Activated T-helper 17 cell treated with anti-CD3 and anti-CD28 coated beads, Interleukin-2, amount 50 U/mL, for 72 hours (primary cell): ENCODE results near the gene DIS3L. TPM values are rescaled to one million over a fixed set of nuclear protein-coding genes. Genes with fewer than 3 reads are reported as not detected.
"Not testable (repeated sequence)": the region's sequence is repeated elsewhere in the genome, so short reads cannot be mapped to it uniquely, and the experiment has no call there.

Source experiments
- ATAC-seq: fragments of 150-1000 bp; cut with Tn5 transposase; replicated peaks from 2 replicates; pipeline ENCODE4 v1.10.0; 2021; ENCODE audit warnings: mild to moderate bottlenecking, moderate library complexity
- H3K27ac Mint-ChIP-seq: one replicate; pipeline ENCODE4 v1.8.0; 2022; ENCODE audit warnings: mixed read lengths
- H3K27me3 Mint-ChIP-seq: one replicate; pipeline ENCODE4 v1.8.0; 2022; ENCODE audit warnings: mixed read lengths
- H3K36me3 Mint-ChIP-seq: one replicate; pipeline ENCODE4 v1.8.0; 2022; ENCODE audit warnings: low read depth, mild to moderate bottlenecking, mixed read lengths
- H3K4me1 Mint-ChIP-seq: one replicate; pipeline ENCODE4 v1.8.0; 2022; ENCODE audit warnings: mixed read lengths
- H3K4me3 Mint-ChIP-seq: one replicate; pipeline ENCODE4 v1.8.0; 2022; ENCODE audit warnings: mild to moderate bottlenecking, mixed read lengths
- H3K9me3 Mint-ChIP-seq: one replicate; pipeline ENCODE4 v1.8.0; 2022; ENCODE audit warnings: mixed read lengths
- total RNA-seq, 2 donors: library from RNA; stranded (reverse); gene quantifications; one replicate each; pipeline ENCODE4 v1.2.3, GENCODE V29; 2022

Gene DIS3L
- total RNA-seq, 2 donors from 2014 or later = 14.6 to 34.4 TPM

GRCh38 chr15:66290518-66290917, 2.9 kb upstream of the DIS3L start:
- Mint-ChIP-seq H3K27ac (no peak overlapping the region), H3K4me3 (no peak overlapping the region), H3K36me3 (peaks cover 7% of the 10 kb centered on the region), H3K27me3 (no peaks in the 10 kb centered on the region), H3K4me1 (peaks cover 25% of the 10 kb centered on the region), H3K9me3 (no peaks in the 10 kb centered on the region)
- peak; percentile 50 for ATAC-seq

DNA sequence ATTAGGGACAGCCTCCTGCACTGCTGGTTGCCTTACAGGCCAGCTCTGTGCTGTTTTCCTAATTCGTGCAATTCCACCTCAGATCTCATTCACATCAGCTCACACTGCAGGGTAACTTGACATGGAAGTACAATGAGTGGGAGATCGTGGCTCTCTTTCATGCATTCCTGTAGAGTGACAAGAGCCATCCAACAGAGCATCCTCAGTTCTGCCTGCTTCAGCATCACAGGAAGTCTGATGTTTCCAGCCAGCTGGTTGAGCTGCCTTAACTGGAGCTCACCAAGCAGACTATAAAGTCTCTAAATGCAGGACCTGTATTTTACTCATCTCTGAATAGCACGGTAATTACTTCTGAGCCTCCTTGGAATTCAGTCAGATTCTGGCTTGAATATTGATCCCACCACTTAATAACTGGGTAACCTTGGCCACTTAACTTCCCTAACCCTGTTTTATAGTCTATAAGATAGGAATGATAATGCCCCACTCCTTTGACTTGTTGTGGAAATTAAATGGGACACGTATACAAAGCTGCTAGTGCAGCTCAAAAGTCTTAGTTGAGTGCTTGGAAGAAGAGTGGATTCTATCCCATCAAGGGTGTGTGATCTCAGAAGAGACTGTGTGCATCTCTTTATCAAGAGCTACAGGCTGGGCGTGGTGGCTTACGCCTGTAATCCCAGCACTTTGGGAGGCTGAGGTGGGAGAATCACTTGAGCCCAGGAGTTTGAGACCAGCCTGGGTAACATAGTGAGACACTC, 1.4 kb upstream of the DIS3L start:
- no peaks in the 10 kb centered on the region for H3K27me3 Mint-ChIP-seq
- peaks cover 25% of the 10 kb centered on the region for H3K4me1 Mint-ChIP-seq

GRCh38 chr15:66292571-66293418, 573 bp upstream of the DIS3L start:
- Mint-ChIP-seq H3K27me3 (no peaks in the 10 kb centered on the region), H3K27ac (peak overlapping the region; percentile 97), H3K4me1 (peaks cover 25% of the 10 kb centered on the region), H3K4me3 (peak overlapping the region; percentile 92), H3K9me3 (no peaks in the 10 kb centered on the region), H3K36me3 (peaks cover 10% of the 10 kb centered on the region)
- no peak for ATAC-seq

More for the DNA sequence above, 1.4 kb upstream of the DIS3L start:
- Mint-ChIP-seq H3K9me3 (no peaks in the 10 kb centered on the region), H3K4me3 (peak overlapping the region; percentile 92), H3K36me3 (peaks cover 7% of the 10 kb centered on the region), H3K27ac (peak overlapping the region; percentile 97)
- ATAC-seq = no peak

DNA sequence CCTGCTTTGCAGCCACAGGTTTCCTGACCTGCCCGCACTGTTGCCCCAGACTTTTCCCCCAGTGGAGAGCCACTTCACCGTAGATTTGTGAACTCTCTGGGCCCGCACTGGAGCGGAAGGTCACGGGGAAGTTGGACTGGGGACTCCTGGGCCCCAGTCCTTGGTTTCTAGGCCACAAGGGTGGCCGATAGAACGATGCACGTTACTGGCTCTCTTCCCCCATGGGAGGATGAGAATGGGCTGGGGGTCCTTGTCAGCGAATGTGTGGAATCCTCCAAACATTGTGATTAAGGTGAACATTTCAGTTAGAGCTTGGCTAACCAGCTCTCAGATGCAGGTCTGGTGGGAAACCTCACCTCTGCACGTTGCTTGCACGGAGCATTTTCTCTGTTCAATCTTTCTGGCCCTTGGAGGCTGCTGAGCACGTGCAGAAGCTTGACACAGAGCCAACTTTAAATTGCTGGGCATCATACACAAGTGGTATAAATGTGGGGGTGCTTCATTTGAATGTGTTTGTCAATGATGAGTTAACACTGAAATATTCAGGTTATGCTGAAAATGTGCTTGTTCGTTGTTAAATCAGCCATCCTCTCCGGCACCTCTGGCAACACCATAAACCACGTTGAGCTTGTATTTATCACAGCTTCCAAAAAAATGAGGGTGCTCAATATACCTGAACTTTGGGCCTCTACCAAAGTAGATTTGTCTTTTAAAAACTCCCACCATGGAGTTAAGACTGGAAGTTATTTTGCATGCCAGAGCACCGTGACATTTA, 976 bp downstream of the DIS3L start:
- Mint-ChIP-seq H3K4me3 (peak overlapping the region; percentile 89), H3K27ac (peak overlapping the region; percentile 81)
- ATAC-seq = no peak

DNA sequence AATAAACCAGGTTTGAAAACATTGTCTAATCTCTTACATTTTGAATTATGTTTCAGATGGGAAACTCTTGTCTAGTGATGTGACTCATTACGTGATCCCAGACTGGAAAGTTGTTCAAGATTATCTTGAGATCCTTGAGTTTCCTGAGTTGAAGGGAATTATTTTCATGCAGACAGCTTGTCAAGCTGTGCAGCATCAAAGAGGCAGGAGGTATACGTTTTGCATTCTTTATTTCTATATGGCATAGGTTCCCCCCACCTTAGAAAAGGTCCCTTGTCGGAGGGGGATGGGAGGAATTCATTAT, 1.5 kb downstream of the DIS3L start:
- Mint-ChIP-seq H3K36me3 (peaks cover 26% of the 10 kb centered on the region), H3K27ac (peak overlapping the region; percentile 81), H3K9me3 (no peaks in the 10 kb centered on the region), H3K4me1 (peaks cover 30% of the 10 kb centered on the region), H3K4me3 (peak overlapping the region; percentile 89), H3K27me3 (no peaks in the 10 kb centered on the region)
- no peak for ATAC-seq

More for the DNA sequence above, 976 bp downstream of the DIS3L start:
- Mint-ChIP-seq H3K36me3 (peaks cover 26% of the 10 kb centered on the region), H3K4me1 (peaks cover 30% of the 10 kb centered on the region), H3K27me3 (no peaks in the 10 kb centered on the region), H3K9me3 (no peaks in the 10 kb centered on the region)

DNA sequence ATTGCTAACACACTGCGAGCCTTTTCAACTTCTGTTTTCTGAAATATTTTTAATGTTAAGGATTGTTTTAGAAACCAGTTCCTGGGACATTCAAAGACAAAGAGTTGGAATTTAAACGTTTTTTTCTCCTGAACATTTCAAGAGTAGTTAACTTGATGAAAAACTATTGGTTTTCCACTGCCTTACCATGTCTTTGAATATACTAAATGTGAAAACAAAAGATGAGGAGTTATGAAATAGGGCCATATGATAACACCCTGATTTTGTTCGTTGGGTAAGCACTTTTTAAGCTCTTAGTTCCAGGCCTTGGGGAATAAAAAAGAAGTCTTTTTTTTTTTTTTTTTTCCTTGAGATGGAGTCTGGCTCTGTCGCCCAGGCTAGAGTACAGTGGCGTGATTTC, 2.8 kb downstream of the DIS3L start:
- H3K27me3 Mint-ChIP-seq = no peaks in the 10 kb centered on the region
- no peak overlapping the region for H3K4me3 Mint-ChIP-seq
- H3K9me3 Mint-ChIP-seq = no peaks in the 10 kb centered on the region
- peaks cover 38% of the 10 kb centered on the region for H3K36me3 Mint-ChIP-seq
- no peak for ATAC-seq
- peaks cover 24% of the 10 kb centered on the region for H3K4me1 Mint-ChIP-seq
- H3K27ac Mint-ChIP-seq = no peak overlapping the region

DNA sequence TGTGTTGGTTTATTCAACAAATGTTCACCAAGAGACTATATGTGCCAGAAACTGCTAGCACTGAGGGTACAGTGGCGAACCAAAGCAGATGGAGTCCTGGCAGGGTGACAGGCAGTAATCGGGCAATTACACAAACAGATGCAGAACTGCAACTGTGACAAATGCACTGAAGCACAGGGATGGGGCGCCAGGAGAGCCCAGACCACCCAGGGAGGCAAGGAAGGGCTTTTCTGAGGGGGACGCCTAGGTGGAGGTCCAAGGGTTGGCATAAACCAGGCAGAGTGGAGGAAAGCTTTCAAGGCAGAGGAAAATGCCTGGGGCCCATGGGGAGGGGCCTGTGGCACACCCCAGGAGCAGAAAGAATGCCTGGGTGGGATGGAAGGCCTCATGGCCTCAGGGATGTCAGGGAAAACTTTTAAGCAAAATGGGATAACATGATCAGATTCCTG, 5.5 kb downstream of the DIS3L start:
- H3K27ac Mint-ChIP-seq = peak overlapping the region; percentile 75
- H3K9me3 Mint-ChIP-seq = no peaks in the 10 kb centered on the region

DNA sequence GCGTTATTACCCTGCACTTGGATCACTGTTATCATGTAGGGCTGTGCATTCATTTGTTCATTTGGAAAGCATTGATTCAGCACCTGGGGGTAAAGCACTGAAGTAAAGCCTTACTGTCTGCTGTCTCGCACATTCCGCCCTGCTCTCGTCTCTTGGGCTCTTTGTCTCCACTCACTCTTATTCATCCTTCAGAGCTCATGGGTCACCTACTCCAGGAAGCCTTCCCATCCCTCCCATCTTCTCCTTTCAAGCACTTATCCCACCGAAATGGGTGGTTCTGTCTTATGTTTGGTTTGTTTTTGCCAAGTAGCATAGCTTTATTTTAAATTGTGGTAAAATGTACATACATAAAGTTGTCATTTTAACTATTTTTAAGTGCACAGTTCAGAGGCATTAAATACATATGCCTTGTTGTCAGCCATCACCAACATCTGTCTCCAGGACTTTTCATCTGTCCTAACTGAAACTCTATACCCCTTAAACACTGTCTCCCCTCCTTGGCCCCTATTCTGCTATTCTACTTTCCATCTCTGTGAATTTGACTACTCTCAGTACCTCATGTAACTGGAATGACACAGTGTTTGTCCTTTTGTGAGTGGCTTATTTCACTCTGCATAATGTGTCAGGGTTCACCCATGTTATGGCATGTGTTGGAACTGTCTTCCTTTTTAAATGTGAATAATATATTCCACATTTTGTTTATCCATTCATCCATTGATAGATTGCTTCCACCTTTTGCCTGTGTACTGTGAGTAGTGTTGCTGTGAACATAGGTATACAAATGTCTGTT, 9.3 kb downstream of the DIS3L start:
- H3K27me3 Mint-ChIP-seq = no peaks in the 10 kb centered on the region
- peaks cover 58% of the 10 kb centered on the region for H3K36me3 Mint-ChIP-seq
- H3K4me3 Mint-ChIP-seq = no peak overlapping the region
- peaks cover 9% of the 10 kb centered on the region for H3K4me1 Mint-ChIP-seq
- H3K9me3 Mint-ChIP-seq = no peaks in the 10 kb centered on the region
- ATAC-seq = no peak
- H3K27ac Mint-ChIP-seq = peak overlapping the region; percentile 59

More for the DNA sequence above, 5.5 kb downstream of the DIS3L start:
- Mint-ChIP-seq H3K27me3 (no peaks in the 10 kb centered on the region), H3K36me3 (peaks cover 50% of the 10 kb centered on the region), H3K4me1 (peaks cover 16% of the 10 kb centered on the region), H3K4me3 (no peak overlapping the region)
- ATAC-seq = no peak

DNA sequence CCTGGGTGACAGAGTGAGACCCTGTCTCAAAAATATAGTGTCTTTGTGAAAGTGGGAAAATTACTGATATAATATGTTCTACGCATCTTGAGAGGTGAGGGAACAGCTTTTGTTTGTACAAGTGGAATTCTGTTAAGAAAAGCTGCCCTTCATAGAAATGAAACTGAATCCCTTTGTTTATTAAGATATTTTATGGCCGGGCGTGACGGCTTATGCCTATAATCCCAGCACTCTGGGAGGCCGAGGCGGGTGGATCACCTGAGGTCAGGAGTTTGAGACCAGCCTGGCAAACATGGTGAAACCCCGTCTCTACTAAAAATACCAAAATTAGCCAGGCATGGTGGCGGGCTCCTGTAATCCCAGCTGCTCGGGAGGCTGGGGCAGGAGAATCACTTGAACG, 11.1 kb downstream of the DIS3L start:
- not testable (repeated sequence) for H3K27me3 Mint-ChIP-seq, H3K4me3 Mint-ChIP-seq, ATAC-seq, H3K27ac Mint-ChIP-seq, H3K9me3 Mint-ChIP-seq, H3K4me1 Mint-ChIP-seq
- H3K36me3 Mint-ChIP-seq = peaks cover 58% of the 10 kb centered on the region

DNA sequence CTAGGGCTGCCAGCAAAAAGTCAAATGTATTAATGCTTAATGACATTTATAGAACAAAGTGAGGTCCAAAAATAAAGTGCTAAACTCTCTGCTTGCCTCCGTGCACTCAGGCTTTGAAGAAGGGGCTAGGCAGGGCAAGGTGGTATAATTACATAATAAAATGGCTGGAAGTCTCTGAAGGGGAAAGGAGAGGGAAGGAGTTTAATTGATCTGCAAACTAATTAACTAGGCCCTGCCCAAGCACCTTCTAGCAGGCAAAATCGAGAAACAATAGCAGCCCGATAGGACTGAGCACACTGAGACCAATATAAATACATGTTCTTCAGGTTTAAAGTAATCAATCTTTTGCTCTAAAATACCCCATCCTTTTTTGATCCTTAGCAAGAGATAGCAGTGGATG, 13.0 kb downstream of the DIS3L start:
- peaks cover 8% of the 10 kb centered on the region for H3K4me1 Mint-ChIP-seq
- H3K36me3 Mint-ChIP-seq = peaks cover 66% of the 10 kb centered on the region
- no peaks in the 10 kb centered on the region for H3K9me3 Mint-ChIP-seq
- no peak overlapping the region for H3K4me3 Mint-ChIP-seq
- ATAC-seq = no peak
- no peaks in the 10 kb centered on the region for H3K27me3 Mint-ChIP-seq
- peak overlapping the region; percentile 37 for H3K27ac Mint-ChIP-seq

- H3K27ac Mint-ChIP-seq = peak overlapping the region; percentile 20
- ATAC-seq = no peak
- no peak overlapping the region for H3K4me3 Mint-ChIP-seq
- peaks cover 75% of the 10 kb centered on the region for H3K36me3 Mint-ChIP-seq
- H3K9me3 Mint-ChIP-seq = no peaks in the 10 kb centered on the region
- no peaks in the 10 kb centered on the region for H3K27me3 Mint-ChIP-seq
- H3K4me1 Mint-ChIP-seq = peaks cover 4% of the 10 kb centered on the region
Observed at GRCh38 chr15:66308531-66308930, 15.2 kb downstream of the DIS3L start.

DNA sequence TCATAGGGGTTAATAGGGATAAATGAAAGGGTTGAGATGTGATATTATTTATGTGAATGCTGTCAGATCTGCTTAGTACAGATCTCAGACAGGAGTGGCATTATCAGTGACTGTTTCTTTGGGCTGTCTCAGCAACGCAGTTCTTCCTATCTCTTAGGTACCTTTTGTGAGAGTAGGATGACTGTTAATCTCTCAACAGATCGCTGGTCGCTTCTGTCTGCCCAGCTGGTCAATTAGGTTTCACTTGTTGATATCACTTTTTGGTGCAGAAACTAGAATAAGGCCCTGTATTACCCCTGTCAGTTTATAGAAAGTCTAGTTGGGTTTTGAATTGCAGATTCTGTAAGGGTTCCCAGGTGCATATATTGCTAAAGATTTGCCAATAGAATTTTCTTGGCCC, 16.5 kb downstream of the DIS3L start:
- Mint-ChIP-seq H3K27ac (no peak overlapping the region), H3K4me1 (peaks cover 4% of the 10 kb centered on the region), H3K27me3 (no peaks in the 10 kb centered on the region), H3K9me3 (no peaks in the 10 kb centered on the region), H3K36me3 (peaks cover 88% of the 10 kb centered on the region), H3K4me3 (no peak overlapping the region)
- no peak for ATAC-seq

DNA sequence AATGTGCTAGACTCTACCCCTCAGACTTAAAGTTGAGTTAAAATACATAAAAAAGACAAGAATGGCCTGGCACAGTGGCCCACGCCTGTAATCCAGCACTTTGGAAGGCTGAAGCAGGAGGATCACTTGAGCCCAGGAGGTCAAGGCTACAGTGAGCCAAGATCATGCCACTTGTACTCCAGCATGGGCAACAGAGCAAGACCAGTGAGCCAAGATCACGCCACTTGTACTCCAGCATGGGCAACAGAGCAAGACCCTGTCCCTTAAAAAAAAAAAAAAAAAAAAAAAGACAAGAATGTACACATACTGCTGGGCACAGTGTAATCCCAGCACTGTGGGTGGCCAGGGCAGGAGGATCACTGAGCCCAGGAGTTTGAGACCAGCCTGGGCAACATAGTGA, 17.4 kb downstream of the DIS3L start:
- no peaks in the 10 kb centered on the region for H3K27me3 Mint-ChIP-seq
- H3K9me3 Mint-ChIP-seq = no peaks in the 10 kb centered on the region
- no peak overlapping the region for H3K4me3 Mint-ChIP-seq
- peaks cover 97% of the 10 kb centered on the region for H3K36me3 Mint-ChIP-seq
- no peak for ATAC-seq
- H3K4me1 Mint-ChIP-seq = peaks cover 4% of the 10 kb centered on the region
- peak overlapping the region; percentile 74 for H3K27ac Mint-ChIP-seq

DNA sequence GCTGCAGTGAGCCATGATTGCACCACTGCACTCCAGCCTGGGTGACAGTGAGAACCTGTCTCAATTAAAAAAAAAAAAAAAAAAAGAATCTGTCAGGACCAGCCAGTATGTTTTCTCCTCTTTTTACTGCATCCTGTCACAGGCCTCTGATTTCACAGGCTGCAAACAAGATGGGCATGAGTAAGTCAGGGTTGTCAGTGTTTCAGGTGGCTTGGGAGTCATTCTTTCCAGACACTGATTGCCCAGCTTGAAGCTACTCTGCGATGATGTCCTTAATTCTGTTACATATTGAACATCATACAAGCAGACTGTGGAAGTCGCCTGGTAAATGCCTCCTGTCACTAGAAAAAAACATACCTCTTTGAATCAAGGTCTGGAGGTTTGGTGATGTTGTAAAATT, 18.8 kb downstream of the DIS3L start:
- Mint-ChIP-seq H3K4me1 (peaks cover 4% of the 10 kb centered on the region), H3K27me3 (no peaks in the 10 kb centered on the region), H3K27ac (no peak overlapping the region), H3K4me3 (no peak overlapping the region), H3K9me3 (no peaks in the 10 kb centered on the region), H3K36me3 (peaks cover 98% of the 10 kb centered on the region)
- ATAC-seq = peak; percentile 44
